GM12878 (cell line): ENCODE data around the gene ZNF385C. TPM values are rescaled to one million over a fixed set of nuclear protein-coding genes. Genes with fewer than 3 reads are reported as not detected.
"Not testable (repeated sequence)": the region's sequence is repeated elsewhere in the genome, so short reads cannot be mapped to it uniquely, and the experiment has no call there.

Experiments used
- ATAC-seq: fragments of 200-7000 bp; cut with Tn5 transposase; 3 replicates; pipeline ENCODE4 v1.9.1; 2020; ENCODE audit warnings: mild to moderate bottlenecking, moderate library complexity
- BruUV-seq: library from RNA; stranded (reverse); fragments of 400-500 nt; replicated peaks from 2 replicates; lab custom pipeline; 2021; lab: Mats Ljungman, UMichigan
- CTCF ChIA-PET: fragments of 300-600 bp; sonication (Branson Sonifier 250); formaldehyde crosslinking; extraction: SDS; loops from one replicate; lab custom pipeline; 2021; ENCODE audit warnings: inconsistent platforms; lab: Yijun Ruan, JAX
- POLR2A ChIA-PET: fragments of 350-600 bp; formaldehyde crosslinking; extraction: SDS; loops from one replicate; lab custom pipeline; 2021; ENCODE audit warnings: inconsistent platforms; lab: Charles Lee
- RAD21 ChIA-PET: fragments of 300-600 bp; sonication (Branson Sonifier 250); formaldehyde crosslinking; loops from one replicate; lab custom pipeline; 2023; ENCODE audit warnings: antibody characterized with exemption; ENCODE audit not compliant: unreplicated experiment; lab: Charles Lee
- SMC1A ChIA-PET: fragments of 300-600 bp; sonication (Branson Sonifier 250); formaldehyde crosslinking; loops from one replicate; lab custom pipeline; 2023; ENCODE audit not compliant: unreplicated experiment, uncharacterized antibody; lab: Charles Lee
- DNase-seq: peaks from one replicate; pipeline ENCODE4 v3.0.0-alpha.2; 2011; ENCODE audit warnings: low read depth, low spot score
- FAIRE-seq: peaks from 3 replicates; lab custom pipeline; 2011; peaks lifted over from hg19 to GRCh38; lab: Jason Lieb, UNC
- H2AFZ ChIP-seq: 2 replicates; pipeline ENCODE4 v1.6.0; 2011; ENCODE audit warnings: low read depth, low read length, control low read depth; ENCODE audit not compliant: control insufficient read depth
- H3K27ac ChIP-seq: 2 replicates; pipeline ENCODE4 v1.5.1; 2011; ENCODE audit warnings: control low read depth; ENCODE audit not compliant: control insufficient read depth, insufficient read depth
- H3K27me3 ChIP-seq, 2 experiments: replicated peaks in 1 of 2; 2 replicates each; pipeline versions ENCODE4 v1.6.0 to v1.6.1; 2011; ENCODE audit warnings: low read length in 1 of 2; ENCODE audit not compliant: control insufficient read depth in 2 of 2, insufficient read depth in 2 of 2
- H3K36me3 ChIP-seq, 2 experiments: 2 replicates each; pipeline ENCODE4 v1.5.1; 2011; ENCODE audit warnings: low read length in 1 of 2; ENCODE audit not compliant: control insufficient read depth in 2 of 2, insufficient read depth in 2 of 2
- H3K4me1 ChIP-seq: 2 replicates; pipeline ENCODE4 v1.6.1; 2011; ENCODE audit warnings: mild to moderate bottlenecking, low read length, moderate library complexity, mixed read lengths; ENCODE audit not compliant: control insufficient read depth, insufficient read depth
- H3K4me2 ChIP-seq: 2 replicates; pipeline ENCODE4 v1.6.0; 2011; ENCODE audit warnings: control low read depth; ENCODE audit not compliant: control insufficient read depth, insufficient read depth
- H3K4me3 ChIP-seq: fragments of 200-600 bp; sonication (generic); 2 replicates; pipeline ENCODE4 v1.5.1; 2016
- H3K79me2 ChIP-seq: 2 replicates; pipeline ENCODE4 v1.6.0; 2011; ENCODE audit warnings: low read length; ENCODE audit not compliant: control insufficient read depth, insufficient read depth
- H3K9ac ChIP-seq: 2 replicates; pipeline ENCODE4 v1.8.0; 2011; ENCODE audit warnings: low read length, control low read depth, mixed read lengths; ENCODE audit not compliant: control insufficient read depth, insufficient read depth
- H3K9me3 ChIP-seq: replicated peaks from 3 replicates; pipeline ENCODE4 v1.5.1; 2011; ENCODE audit warnings: mild to moderate bottlenecking, low read length; ENCODE audit not compliant: control insufficient read depth, insufficient read depth
- H4K20me1 ChIP-seq: 2 replicates; pipeline ENCODE4 v1.6.0; 2011; ENCODE audit not compliant: control insufficient read depth, insufficient read depth
- LARP7 ChIP-seq: fragments of 450-650 bp; IDR thresholded peaks from 2 replicates; pipeline ENCODE4 v1.6.1; 2017; ENCODE audit warnings: mild to moderate bottlenecking
- MAX ChIP-seq: IDR thresholded peaks from 2 replicates; pipeline ENCODE4 v1.6.1; 2012; ENCODE audit warnings: low read depth, low read length, improper control_type of control experiment
- RB1 ChIP-seq: fragments of 450-650 bp; formaldehyde crosslinking; IDR thresholded peaks from 2 replicates; pipeline ENCODE4 v1.6.1; 2017; ENCODE audit warnings: mild to moderate bottlenecking, borderline replicate concordance
- RELA ChIP-seq: fragments of 450-650 bp; IDR thresholded peaks from 2 replicates; pipeline ENCODE4 v1.8.0; 2014; ENCODE audit warnings: borderline replicate concordance; ENCODE audit not compliant: partially characterized antibody
- RELB ChIP-seq: fragments of 450-650 bp; IDR thresholded peaks from 2 replicates; pipeline ENCODE4 v1.6.1; 2017; ENCODE audit warnings: low read depth, mild to moderate bottlenecking, moderate library complexity
- SIX5 ChIP-seq: IDR thresholded peaks from 2 replicates; pipeline ENCODE4 v1.6.1; 2011; ENCODE audit warnings: mild to moderate bottlenecking, low read depth, low read length, moderate library complexity; ENCODE audit not compliant: severe bottlenecking
- SREBF2 ChIP-seq: IDR thresholded peaks from 2 replicates; pipeline ENCODE4 v1.6.1; 2012; ENCODE audit warnings: mild to moderate bottlenecking, low read length
- TCF12 ChIP-seq: IDR thresholded peaks from 2 replicates; pipeline ENCODE4 v1.6.1; 2011; ENCODE audit warnings: low read depth, mild to moderate bottlenecking, low read length
- ZNF24 ChIP-seq: fragments of 450-650 bp; IDR thresholded peaks from 2 replicates; pipeline ENCODE4 v1.6.1; 2017; ENCODE audit warnings: antibody characterized with exemption, mild to moderate bottlenecking
- WGBS: methylation state at CpG from one replicate; pipeline ENCODE4 v1.1.6; 2016; ENCODE audit warnings: low lambda C conversion rate; ENCODE audit not compliant: insufficient replicate concordance, insufficient coverage; ENCODE audit errors: missing lambda C conversion rate; 5-methylcytosine and 5-hydroxymethylcytosine counted together
- in situ Hi-C: fragments of 300-500 bp; cut with MboI; formaldehyde crosslinking; loops from 9 replicates; pipeline ENCODE4 v1.14.3; 2018; ENCODE audit warnings: mixed read lengths
- intact Hi-C: fragments of 100-400 bp; cut with micrococcal nuclease; formaldehyde crosslinking; loops from one replicate; pipeline ENCODE4 v1.14.2; 2022; ENCODE audit not compliant: unreplicated experiment
- polyA plus RNA-seq, 11 experiments: library from polyadenylated mRNA; depleted of rRNA in 4 of 11; unstranded in 6 of 11; stranded (reverse) in 5 of 11; fragments of >200 nt; fragmentation: Nextera tagmentation in 4 of 11; fragmentation: Illumina TruSeq in 1 of 11; extraction: Ambion mirVana in 4 of 11; extraction: Trizol in 1 of 11; gene quantifications; 1 replicate in 1 of 11; 2 replicates in 10 of 11; pipeline versions ENCODE4 v1.2.1 to v1.2.3, GENCODE V29; 2011 to 2016; ENCODE audit warnings: inconsistent platforms in 2 of 11, missing spikeins in 2 of 11, low read depth in 1 of 11
- total RNA-seq, 4 experiments: library from RNA; depleted of rRNA in 3 of 4; stranded (reverse); fragments of >200 nt in 3 of 4; fragmentation: Illumina TruSeq in 1 of 4; extraction: Trizol in 1 of 4; gene quantifications; 2 replicates each; pipeline versions ENCODE4 v1.2.1 to v1.2.3, GENCODE V29; 2013 to 2021

The ZNF385C gene
- total and polyA plus RNA-seq, 10 of the 15 experiments (the other 5 are each of a cell fraction or from before 2014, with no cell fraction given) = 0.06 to 0.20 (median 0.07) TPM; not detected in 5

GRCh38 chr17:42146911-42147607, 48.8 kb upstream of the ZNF385C start (continued):
- no peak for TF ChIP-seq RELA
- TF ChIP-seq SREBF2 = no peak

- H3K36me3 ChIP-seq = peaks cover 0 to 11% of the 10 kb centered on the region in 2 experiments; a peak in 3 of 4 replicates
- H3K9me3 ChIP-seq, H3K27me3 ChIP-seq, DNase-seq, FAIRE-seq, in situ Hi-C loops, intact Hi-C loops, H3K9ac ChIP-seq, H3K4me3 ChIP-seq, H2AFZ ChIP-seq, RAD21 ChIA-PET, BruUV-seq, ATAC-seq, H3K27ac ChIP-seq, H3K4me1 ChIP-seq, H4K20me1 ChIP-seq, H3K4me2 ChIP-seq: not testable (repeated sequence)
- SMC1A ChIA-PET = interaction anchor here (1.0 to 1.5 kb wide), 2 partner anchors 9 to 12 kb away, joined by 3 to 6 read pairs; no protein-coding TSS in a partner anchor
- POLR2A ChIA-PET = interaction anchor here (0.8 to 1.9 kb wide), 3 partner anchors 9 to 10 kb away, joined by 3 to 8 read pairs (median 3); no protein-coding TSS in a partner anchor
- peaks cover 34% of the 10 kb centered on the region for H3K79me2 ChIP-seq
- 96% methylated on average over 4 of the region's 4 CpGs for WGBS
- CTCF ChIA-PET = interaction anchor here (0.6 to 2.6 kb wide), 3 partner anchors 8 to 435 kb away, joined by 4 to 7 read pairs (median 4); no protein-coding TSS in a partner anchor
These were observed 44.9 kb upstream of the ZNF385C start for GRCh38 chr17:42143138-42143537.

GRCh38 chr17:42142371-42142896, 44.2 kb upstream of the ZNF385C start:
- ATAC-seq (no peak), DNase-seq (no peak), FAIRE-seq (no peak)
- Histone ChIP-seq H4K20me1 (peaks cover 5% of the 10 kb centered on the region; the same call in 1 of the 2 replicates), H3K27me3 (no peaks in the 10 kb centered on the region), H3K79me2 (peaks cover 36% of the 10 kb centered on the region), H2AFZ (no peak overlapping the region), H3K36me3 (peaks cover 0 to 11% of the 10 kb centered on the region in 2 experiments; a peak in 3 of 4 replicates), H3K9ac (no peak overlapping the region), H3K4me2 (no peak overlapping the region), H3K9me3 (no peaks in the 10 kb centered on the region), H3K4me1 (no peaks in the 10 kb centered on the region; the same call in 1 of the 2 replicates), H3K27ac (no peak overlapping the region), H3K4me3 (no peak overlapping the region)
- POLR2A ChIA-PET = interaction anchor here (1.0 to 1.9 kb wide), 2 partner anchors 8 to 11 kb away, joined by 3 to 8 read pairs; no protein-coding TSS in a partner anchor
- SMC1A ChIA-PET = interaction anchor here (1.5 kb wide), 1 partner anchor 11 kb away, joined by 6 read pairs; no protein-coding TSS in a partner anchor
- 97% methylated on average over 7 of the region's 7 CpGs for WGBS
- CTCF ChIA-PET = interaction anchor here (0.6 to 1.5 kb wide), 2 partner anchors 37 to 436 kb away, joined by 4 read pairs; no protein-coding TSS in a partner anchor
- no TSS peak for BruUV-seq
- intact Hi-C loops = no loop called here
- RAD21 ChIA-PET = no interaction called here
- in situ Hi-C loops = no loop called here
- TF ChIP-seq MAX (no peak), SIX5 (no peak), LARP7 (no peak), ZNF24 (no peak), TCF12 (no peak), RB1 (no peak), RELB (no peak)
